IMR-90 (cell line): ENCODE measurements around the gene LRRC7.

Experiments
- CHD1 ChIP-seq: IDR thresholded peaks from 2 replicates; pipeline ENCODE4 v1.6.1; 2012; ENCODE audit warnings: low read depth, low read length, improper control_type of control experiment
- CTCF ChIP-seq: conservative IDR thresholded peaks from 2 replicates; pipeline ENCODE4 v1.5.1; 2012; ENCODE audit warnings: mild to moderate bottlenecking, low read depth, low read length, improper control_type of control experiment
- FOS ChIP-seq: fragments of 150-350 bp; IDR thresholded peaks from 2 replicates; pipeline ENCODE4 v1.6.1; 2016; ENCODE audit warnings: low read depth, low read length
- MAZ ChIP-seq: IDR thresholded peaks from 2 replicates; pipeline ENCODE4 v1.6.1; 2012; ENCODE audit warnings: low read depth, mild to moderate bottlenecking, low read length, improper control_type of control experiment, moderate library complexity, borderline replicate concordance
- NFE2L2 ChIP-seq: fragments of 150-350 bp; IDR thresholded peaks from 2 replicates; pipeline ENCODE4 v1.6.1; 2016; ENCODE audit warnings: low read depth, mild to moderate bottlenecking, low read length
- POLR2A ChIP-seq: IDR thresholded peaks from 2 replicates; pipeline ENCODE4 v1.6.1; 2012; ENCODE audit warnings: mild to moderate bottlenecking, low read depth, low read length
- RFX5 ChIP-seq: IDR thresholded peaks from 2 replicates; pipeline ENCODE4 v1.8.0; 2012; ENCODE audit warnings: low read depth, mild to moderate bottlenecking, low read length, moderate library complexity
- USF2 ChIP-seq: fragments of 150-350 bp; IDR thresholded peaks from 2 replicates; pipeline ENCODE4 v1.6.1; 2017; ENCODE audit warnings: mild to moderate bottlenecking, antibody characterized with exemption, low read length, low read depth

- TF ChIP-seq CTCF = no peak
- TF ChIP-seq RFX5 = no peak
- no peak for TF ChIP-seq MAZ
- TF ChIP-seq POLR2A = no peak
- TF ChIP-seq FOS = no peak
- TF ChIP-seq CHD1 = no peak
- no peak for TF ChIP-seq NFE2L2
- TF ChIP-seq USF2 = no peak
Measured at GRCh38 chr1:69739251-69739605, 171.5 kb downstream of the LRRC7 start.
